Lower lobe of right lung (tissue), 2 donors: ENCODE measurements around the gene NKX2-3. TPM values are rescaled to one million over a fixed set of nuclear protein-coding genes. Genes with fewer than 3 reads are reported as not detected.

Experiments
- ATAC-seq, 2 donors: fragments of 200-7000 bp; cut with Tn5 transposase; one replicate each; pipeline ENCODE4 v1.9.1; 2020 to 2022; ENCODE audit warnings: mild to moderate bottlenecking in 2 of 2, moderate library complexity in 2 of 2
- DNase-seq: peaks from one replicate; pipeline ENCODE4 v3.0.0-alpha.2; 2020
- H3K27ac ChIP-seq: fragments of 200-600 bp; one replicate; pipeline ENCODE4 v1.8.0; 2022
- H3K27me3 ChIP-seq: fragments of 200-600 bp; one replicate; pipeline ENCODE4 v1.8.0; 2022; ENCODE audit warnings: low read depth
- H3K36me3 ChIP-seq: fragments of 200-600 bp; one replicate; pipeline ENCODE4 v1.8.0; 2022; ENCODE audit warnings: mild to moderate bottlenecking
- H3K4me1 ChIP-seq: fragments of 200-600 bp; one replicate; pipeline ENCODE4 v1.8.0; 2022
- H3K4me3 ChIP-seq: fragments of 200-600 bp; one replicate; pipeline ENCODE4 v1.8.0; 2022; ENCODE audit warnings: mild to moderate bottlenecking
- H3K9me3 ChIP-seq: fragments of 200-600 bp; one replicate; pipeline ENCODE4 v1.8.0; 2022
- intact Hi-C: fragments of 100-400 bp; cut with DNase I; formaldehyde crosslinking; loops from one replicate; pipeline ENCODE4 v1.11.0; 2022
- total RNA-seq: library from RNA; stranded (reverse); fragmentation: NEBNext Ultra II Directional; extraction: Animal tissue kit (Norgen Biotek cat#: 25700); gene quantifications from one replicate; pipeline ENCODE4 v1.2.1, GENCODE V29; 2021
- TF ChIP-seq, protein P1 (sequence below): fragments of 200-600 bp; IDR thresholded peaks from one replicate; pipeline ENCODE4 v1.8.0; 2022; ENCODE audit warnings: antibody characterized with exemption, mild to moderate bottlenecking
- donor health status: DM: no; HTN: yes; CAD: no; lungs with severe emphysema.

NKX2-3 gene
- total RNA-seq, 1 donor from 2014 or later: not detected

DNA sequence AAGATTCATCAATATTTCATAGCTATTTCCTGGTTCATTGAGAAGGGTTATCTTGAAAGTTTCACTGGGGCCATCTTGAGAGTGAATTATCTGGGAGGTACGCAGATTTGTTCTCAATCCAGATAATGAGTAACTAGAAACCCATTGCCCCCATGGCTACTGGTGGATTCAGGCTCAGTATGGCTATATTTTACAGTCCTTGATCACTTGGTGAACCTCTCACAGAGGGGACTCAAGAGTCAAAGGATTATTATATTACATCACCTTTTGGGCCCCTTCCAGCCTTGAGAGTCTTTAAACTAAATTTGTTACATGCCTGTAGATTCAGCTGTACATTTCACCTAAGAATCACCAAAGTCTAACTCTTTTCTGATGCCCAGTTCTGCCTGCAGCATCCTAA, 11.6 kb downstream of the NKX2-3 start:
- no peak for ATAC-seq
- peaks cover 79% of the 10 kb centered on the region for H3K27me3 ChIP-seq
- intact Hi-C loops: no loop called here

DNA sequence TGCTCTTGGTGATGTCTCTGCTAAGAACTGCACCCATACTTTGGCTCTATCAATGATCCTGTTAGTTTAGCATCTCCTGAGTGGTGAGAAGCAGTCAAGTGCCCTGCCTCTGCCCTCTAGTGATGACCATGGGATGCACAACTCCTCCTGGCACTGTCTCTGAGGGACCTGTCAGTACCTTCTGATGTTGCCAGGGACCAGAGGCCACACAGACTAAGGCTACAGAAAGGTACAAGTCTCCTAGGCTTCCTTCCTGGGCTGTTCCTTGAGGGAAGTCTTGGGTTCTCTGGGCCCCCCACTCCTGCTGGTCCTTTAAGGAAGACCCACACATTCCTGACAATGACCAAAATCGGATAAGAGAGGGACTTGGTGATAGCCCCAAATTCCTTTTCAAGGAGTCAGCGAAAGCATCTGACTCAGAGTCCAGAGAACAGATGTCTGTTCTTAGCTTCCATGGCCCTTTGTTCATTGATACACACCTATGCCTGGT, 15.3 kb downstream of the NKX2-3 start:
- TF ChIP-seq, protein P1, sequence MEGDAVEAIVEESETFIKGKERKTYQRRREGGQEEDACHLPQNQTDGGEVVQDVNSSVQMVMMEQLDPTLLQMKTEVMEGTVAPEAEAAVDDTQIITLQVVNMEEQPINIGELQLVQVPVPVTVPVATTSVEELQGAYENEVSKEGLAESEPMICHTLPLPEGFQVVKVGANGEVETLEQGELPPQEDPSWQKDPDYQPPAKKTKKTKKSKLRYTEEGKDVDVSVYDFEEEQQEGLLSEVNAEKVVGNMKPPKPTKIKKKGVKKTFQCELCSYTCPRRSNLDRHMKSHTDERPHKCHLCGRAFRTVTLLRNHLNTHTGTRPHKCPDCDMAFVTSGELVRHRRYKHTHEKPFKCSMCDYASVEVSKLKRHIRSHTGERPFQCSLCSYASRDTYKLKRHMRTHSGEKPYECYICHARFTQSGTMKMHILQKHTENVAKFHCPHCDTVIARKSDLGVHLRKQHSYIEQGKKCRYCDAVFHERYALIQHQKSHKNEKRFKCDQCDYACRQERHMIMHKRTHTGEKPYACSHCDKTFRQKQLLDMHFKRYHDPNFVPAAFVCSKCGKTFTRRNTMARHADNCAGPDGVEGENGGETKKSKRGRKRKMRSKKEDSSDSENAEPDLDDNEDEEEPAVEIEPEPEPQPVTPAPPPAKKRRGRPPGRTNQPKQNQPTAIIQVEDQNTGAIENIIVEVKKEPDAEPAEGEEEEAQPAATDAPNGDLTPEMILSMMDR: peak; percentile 18
- H3K9me3 ChIP-seq: no peaks in the 10 kb centered on the region
- peaks cover 58% of the 10 kb centered on the region for H3K27me3 ChIP-seq
- no peaks in the 10 kb centered on the region for H3K4me1 ChIP-seq
- DNase-seq (no peak), ATAC-seq (no peak)
- H3K36me3 ChIP-seq: no peaks in the 10 kb centered on the region
- intact Hi-C loops: no loop called here
- H3K27ac ChIP-seq: no peak overlapping the region
- H3K4me3 ChIP-seq: no peak overlapping the region

More for the DNA sequence above, 11.6 kb downstream of the NKX2-3 start:
- no peak for DNase-seq
- H3K9me3 ChIP-seq: no peaks in the 10 kb centered on the region
- H3K4me3 ChIP-seq: no peak overlapping the region
- H3K27ac ChIP-seq: no peak overlapping the region
- TF ChIP-seq, protein P1: no peak
- no peaks in the 10 kb centered on the region for H3K36me3 ChIP-seq
- peaks cover 7% of the 10 kb centered on the region for H3K4me1 ChIP-seq

DNA sequence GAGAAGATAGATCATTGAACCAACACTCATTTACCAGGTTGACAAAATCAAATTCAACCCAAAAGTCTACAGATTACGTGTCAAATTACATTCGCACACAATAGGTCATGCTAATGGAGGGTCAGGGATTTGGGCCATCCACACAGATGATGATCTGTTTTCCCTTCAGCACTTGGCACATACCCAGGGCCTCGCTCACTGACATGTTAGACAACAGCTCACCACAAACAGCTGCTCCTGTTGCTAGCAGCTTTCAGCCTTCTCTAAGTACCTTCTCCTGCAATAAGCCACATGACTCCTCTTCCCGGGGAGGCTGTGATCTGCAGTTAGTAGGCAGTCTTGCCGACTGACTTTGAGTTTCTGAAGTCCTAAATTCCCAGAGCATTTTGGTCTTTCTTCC, 18.4 kb downstream of the NKX2-3 start:
- DNase-seq (no peak), ATAC-seq (no peak)
- Histone ChIP-seq H3K4me3 (no peak overlapping the region), H3K36me3 (no peaks in the 10 kb centered on the region), H3K9me3 (no peaks in the 10 kb centered on the region), H3K4me1 (no peaks in the 10 kb centered on the region), H3K27ac (no peak overlapping the region), H3K27me3 (peaks cover 57% of the 10 kb centered on the region)
- intact Hi-C loops: no loop called here
- TF ChIP-seq, protein P1: no peak

DNA sequence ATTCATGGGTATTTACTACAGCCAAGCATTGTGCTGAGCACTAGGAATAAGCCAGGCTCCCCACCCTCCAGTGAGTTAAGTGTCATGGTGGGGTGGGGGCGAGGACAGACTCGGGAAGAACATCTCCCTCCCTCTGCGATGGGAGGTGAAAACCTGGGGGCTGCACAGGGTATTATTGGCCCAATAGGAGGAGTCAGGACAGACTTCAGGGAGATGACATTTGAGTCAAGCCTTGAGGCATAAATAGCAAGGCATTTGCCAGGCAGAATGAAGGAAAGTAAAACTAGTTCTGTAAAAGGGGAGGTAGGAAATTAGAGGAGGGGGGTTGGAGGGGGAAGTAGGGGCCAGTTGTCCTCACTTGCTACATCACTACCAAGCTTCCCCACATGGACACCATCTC, 18.9 kb downstream of the NKX2-3 start:
- no peak overlapping the region for H3K27ac ChIP-seq
- H3K4me3 ChIP-seq: no peak overlapping the region
- ATAC-seq (no peak), DNase-seq (no peak)
- no peaks in the 10 kb centered on the region for H3K4me1 ChIP-seq
- intact Hi-C loops: no loop called here
- no peaks in the 10 kb centered on the region for H3K9me3 ChIP-seq
- TF ChIP-seq, protein P1: no peak
- H3K36me3 ChIP-seq: no peaks in the 10 kb centered on the region
- peaks cover 57% of the 10 kb centered on the region for H3K27me3 ChIP-seq

DNA sequence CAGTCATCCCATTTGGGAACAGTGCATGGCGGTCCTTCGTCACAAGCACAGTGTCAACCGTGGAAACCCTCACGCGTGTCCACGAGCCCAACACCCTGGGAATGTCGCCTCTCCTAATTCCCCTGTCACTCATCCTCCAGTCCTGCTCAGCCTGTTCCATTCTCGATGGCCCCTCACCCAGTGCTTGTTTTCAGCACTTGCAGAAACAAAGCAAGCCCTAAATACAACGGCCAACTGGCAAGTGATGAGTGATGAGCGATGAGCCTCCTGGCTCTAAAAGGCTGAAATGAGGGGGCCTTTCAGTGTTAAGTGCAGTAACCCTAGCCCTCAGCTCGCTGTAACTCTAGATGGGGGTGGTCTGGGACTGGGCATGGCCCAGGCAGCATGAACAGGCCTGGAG, 22.6 kb downstream of the NKX2-3 start:
- ATAC-seq: no peak
- TF ChIP-seq, protein P1: no peak
- Histone ChIP-seq H3K4me3 (no peak overlapping the region), H3K27ac (no peak overlapping the region), H3K27me3 (peaks cover 31% of the 10 kb centered on the region), H3K36me3 (no peaks in the 10 kb centered on the region), H3K4me1 (no peaks in the 10 kb centered on the region), H3K9me3 (no peaks in the 10 kb centered on the region)
- DNase-seq: no peak
- intact Hi-C loops: no loop called here
